ENCODE measurements around the gene MED15. TPM values are rescaled to one million over a fixed set of nuclear protein-coding genes. Genes with fewer than 3 reads are reported as not detected.

The MED15 gene
- total RNA-seq, 3 donors from 2014 or later: 36.6 to 53.1 (median 52.3) TPM

DNA sequence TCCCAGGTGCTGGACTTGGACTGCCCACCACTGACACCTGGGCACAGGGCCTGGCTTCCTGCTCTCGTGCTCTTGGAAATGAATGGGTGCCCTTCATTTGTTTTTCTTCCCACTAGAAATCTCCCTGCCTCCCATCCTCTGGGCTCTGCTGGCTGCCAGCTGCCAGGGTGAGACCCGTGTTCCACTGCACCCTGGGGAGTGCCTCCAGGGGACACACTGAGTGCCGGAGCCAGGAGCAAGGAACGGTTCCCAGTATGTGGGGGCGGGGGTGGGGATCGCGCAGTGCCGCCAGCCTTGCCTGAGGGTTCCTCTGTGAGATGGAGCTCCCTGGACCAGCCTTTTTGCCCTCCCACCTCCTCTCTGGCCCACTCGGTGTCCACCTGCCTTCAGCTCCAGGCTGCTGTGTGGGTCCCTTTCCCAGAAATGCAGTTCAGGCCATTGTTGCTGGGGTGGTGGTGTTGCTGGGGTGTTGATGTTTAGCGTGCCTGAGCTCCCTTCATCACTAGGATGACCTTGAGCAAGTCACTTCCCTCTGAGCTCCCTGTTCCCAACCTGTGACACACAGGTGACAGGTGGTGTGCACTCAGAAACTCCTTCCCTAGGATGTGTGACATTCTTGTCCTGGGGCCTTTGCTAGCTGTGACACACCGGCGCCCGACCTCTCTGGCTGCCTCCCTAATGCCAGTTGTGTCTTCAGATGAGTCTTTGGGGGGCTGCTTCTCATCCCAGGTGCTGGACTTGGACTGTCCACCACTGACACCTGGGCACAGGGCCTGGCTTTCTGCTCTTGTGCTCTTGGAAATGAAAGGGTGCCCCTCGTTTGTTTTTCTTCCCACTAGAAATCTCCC, 72.1 kb downstream of the MED15 start:
- Histone ChIP-seq H3K4me1 (no peaks in the 10 kb centered on the region), H3K36me3 (no peaks in the 10 kb centered on the region), H3K27ac (no peak overlapping the region), H3K9me3 (no peaks in the 10 kb centered on the region), H3K4me3 (no peak overlapping the region), H3K27me3 (no peaks in the 10 kb centered on the region)
- intact Hi-C loops (cut with DNase I; ENCODE audit: low total_unique reads): loop anchor here (10.0 kb wide), 1 partner anchor 65 kb away; no protein-coding TSS in a partner anchor
- TF ChIP-seq POLR2A (IDR thresholded peaks at IDR 0.05) (no peak), POLR2AphosphoS5 (IDR thresholded peaks at IDR 0.05) (no peak)
- TF ChIP-seq, protein P1, sequence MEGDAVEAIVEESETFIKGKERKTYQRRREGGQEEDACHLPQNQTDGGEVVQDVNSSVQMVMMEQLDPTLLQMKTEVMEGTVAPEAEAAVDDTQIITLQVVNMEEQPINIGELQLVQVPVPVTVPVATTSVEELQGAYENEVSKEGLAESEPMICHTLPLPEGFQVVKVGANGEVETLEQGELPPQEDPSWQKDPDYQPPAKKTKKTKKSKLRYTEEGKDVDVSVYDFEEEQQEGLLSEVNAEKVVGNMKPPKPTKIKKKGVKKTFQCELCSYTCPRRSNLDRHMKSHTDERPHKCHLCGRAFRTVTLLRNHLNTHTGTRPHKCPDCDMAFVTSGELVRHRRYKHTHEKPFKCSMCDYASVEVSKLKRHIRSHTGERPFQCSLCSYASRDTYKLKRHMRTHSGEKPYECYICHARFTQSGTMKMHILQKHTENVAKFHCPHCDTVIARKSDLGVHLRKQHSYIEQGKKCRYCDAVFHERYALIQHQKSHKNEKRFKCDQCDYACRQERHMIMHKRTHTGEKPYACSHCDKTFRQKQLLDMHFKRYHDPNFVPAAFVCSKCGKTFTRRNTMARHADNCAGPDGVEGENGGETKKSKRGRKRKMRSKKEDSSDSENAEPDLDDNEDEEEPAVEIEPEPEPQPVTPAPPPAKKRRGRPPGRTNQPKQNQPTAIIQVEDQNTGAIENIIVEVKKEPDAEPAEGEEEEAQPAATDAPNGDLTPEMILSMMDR (IDR thresholded peaks at IDR 0.05): no peak
- no peak for DNase-seq (ENCODE audit: low spot score in 2 of 2)

DNA sequence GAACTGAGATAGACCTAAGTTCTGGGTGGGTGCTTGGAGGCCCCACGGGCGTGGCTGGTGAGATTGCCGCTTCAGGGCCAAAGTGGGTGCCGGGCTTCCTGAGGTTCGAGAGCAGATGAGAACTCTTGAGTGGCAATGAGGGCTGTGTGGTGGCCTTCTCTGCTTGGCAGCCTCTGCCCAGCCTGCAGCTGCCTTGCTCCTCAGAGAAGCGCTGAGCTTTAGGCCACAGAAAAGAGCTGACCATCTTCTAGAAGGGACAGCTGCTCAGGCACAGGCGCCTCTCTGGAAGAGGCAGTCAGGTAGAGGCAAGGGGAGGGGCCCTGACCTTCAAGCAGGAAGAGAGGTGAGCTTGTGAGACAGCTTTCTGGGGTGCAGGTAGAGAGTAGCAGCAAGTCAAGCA, 72.8 kb downstream of the MED15 start:
- no peak for DNase-seq (ENCODE audit: low spot score in 2 of 2)
- intact Hi-C loops (cut with DNase I; ENCODE audit: low total_unique reads): no loop called here
- H3K27me3 ChIP-seq: no peaks in the 10 kb centered on the region
- TF ChIP-seq, protein P1 (IDR thresholded peaks at IDR 0.05): no peak
- no peak for TF ChIP-seq POLR2A (IDR thresholded peaks at IDR 0.05)
- no peak for TF ChIP-seq POLR2AphosphoS5 (IDR thresholded peaks at IDR 0.05)
- H3K4me3 ChIP-seq: no peak overlapping the region
- H3K36me3 ChIP-seq: no peaks in the 10 kb centered on the region
- H3K9me3 ChIP-seq: no peaks in the 10 kb centered on the region
- no peak overlapping the region for H3K27ac ChIP-seq
- H3K4me1 ChIP-seq: no peaks in the 10 kb centered on the region

DNA sequence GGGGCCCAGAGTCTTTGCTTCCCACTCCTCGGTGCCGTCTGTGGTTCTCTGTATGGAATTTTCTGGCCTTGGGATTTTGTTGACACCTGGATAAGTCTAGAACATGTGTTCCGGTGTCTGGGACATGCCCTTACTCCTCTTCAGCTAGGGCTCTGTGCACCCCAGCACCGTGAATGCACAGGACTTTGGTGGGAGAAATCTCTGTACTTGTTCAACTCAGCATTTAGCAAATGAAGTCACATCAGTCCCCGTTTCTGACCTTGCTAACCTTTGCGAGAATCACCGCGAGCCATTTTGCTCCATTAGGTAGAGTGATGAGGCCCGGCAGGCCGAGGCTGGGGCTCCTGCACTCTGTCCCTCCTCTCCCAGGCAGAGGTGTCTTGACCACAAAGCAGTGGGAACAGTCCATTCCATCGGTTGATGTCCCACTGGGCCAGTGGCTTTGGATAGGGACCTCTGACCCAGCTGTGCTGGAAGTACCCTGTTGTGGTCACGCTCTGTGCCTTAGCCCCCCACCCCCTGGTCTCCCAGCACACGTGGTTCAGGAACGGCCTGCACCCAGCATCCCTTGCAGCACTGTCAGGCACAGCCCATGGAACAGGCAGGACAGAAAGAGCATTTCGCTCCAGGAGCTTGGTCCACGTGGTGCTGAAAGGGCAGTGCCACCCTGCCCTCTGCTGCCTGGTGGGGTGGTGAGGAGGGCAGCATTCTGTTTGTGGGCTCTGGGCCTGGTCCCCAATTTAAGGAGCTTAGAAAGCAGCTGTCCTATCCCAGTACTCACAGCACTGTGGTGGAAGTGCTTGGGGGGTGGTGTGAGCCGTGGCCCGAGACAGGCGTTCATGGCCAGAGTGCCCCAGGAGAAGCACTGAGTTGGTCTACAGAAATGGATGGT, 73.4 kb downstream of the MED15 start:
- no peak for DNase-seq (ENCODE audit: low spot score in 2 of 2)
- Histone ChIP-seq H3K4me3 (no peak overlapping the region), H3K27ac (no peak overlapping the region), H3K4me1 (no peaks in the 10 kb centered on the region), H3K36me3 (peaks cover 2% of the 10 kb centered on the region), H3K27me3 (no peaks in the 10 kb centered on the region), H3K9me3 (no peaks in the 10 kb centered on the region)
- TF ChIP-seq POLR2A (IDR thresholded peaks at IDR 0.05) (no peak), POLR2AphosphoS5 (IDR thresholded peaks at IDR 0.05) (no peak)
- TF ChIP-seq, protein P1 (IDR thresholded peaks at IDR 0.05): no peak
- intact Hi-C loops (cut with DNase I; ENCODE audit: low total_unique reads): no loop called here

DNA sequence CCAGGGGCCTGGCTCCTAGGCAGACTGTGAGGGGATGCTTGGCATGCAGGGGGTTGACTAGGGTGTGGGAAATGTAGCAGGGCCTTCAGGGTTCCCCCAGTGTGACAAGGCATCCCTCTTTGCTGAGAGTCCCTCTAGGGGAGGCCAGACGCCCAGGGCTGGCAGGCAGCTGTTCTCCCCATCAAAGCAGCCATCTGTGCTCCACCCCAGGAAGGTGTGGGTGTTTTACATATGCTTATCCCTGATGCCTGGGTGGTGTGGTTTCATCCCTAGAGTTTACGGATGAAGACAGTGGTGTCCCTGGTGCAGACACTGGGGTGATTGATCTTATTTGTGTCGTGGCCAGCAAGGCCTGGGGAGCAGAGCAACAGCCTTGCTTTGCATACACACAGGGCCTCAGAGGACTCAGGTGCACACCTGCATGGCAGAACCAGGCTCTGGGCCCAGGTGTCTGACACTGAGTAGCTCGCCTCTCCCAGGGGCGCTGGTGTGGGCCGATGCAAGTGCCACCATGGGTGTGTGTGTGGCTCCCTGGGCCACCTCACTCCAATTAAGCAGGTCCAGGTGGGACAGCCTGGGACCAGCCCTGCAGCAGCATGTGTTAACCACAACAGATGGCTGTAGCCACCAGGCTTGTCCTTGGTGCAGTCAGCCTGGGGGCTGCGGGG, 74.2 kb downstream of the MED15 start:
- Histone ChIP-seq H3K27me3 (no peaks in the 10 kb centered on the region), H3K27ac (no peak overlapping the region), H3K4me1 (no peaks in the 10 kb centered on the region), H3K9me3 (no peaks in the 10 kb centered on the region), H3K36me3 (peaks cover 10% of the 10 kb centered on the region), H3K4me3 (no peak overlapping the region)
- intact Hi-C loops (cut with DNase I; ENCODE audit: low total_unique reads): no loop called here
- no peak for DNase-seq (ENCODE audit: low spot score in 2 of 2)
- TF ChIP-seq POLR2AphosphoS5 (IDR thresholded peaks at IDR 0.05) (no peak), POLR2A (IDR thresholded peaks at IDR 0.05) (no peak)
- TF ChIP-seq, protein P1 (IDR thresholded peaks at IDR 0.05): no peak
